Omental fat pad (tissue), 4 donors: ENCODE data around the gene USP36. TPM values are rescaled to one million over a fixed set of nuclear protein-coding genes. Genes with fewer than 3 reads are reported as not detected.
A peak's percentile ranks its signal among the peaks of the same experiment; 100 is the strongest.

Experiments
- ATAC-seq: fragments of 150-250 bp; one replicate; pipeline ENCODE4 v1.9.1; 2016; ENCODE audit warnings: mild to moderate bottlenecking, moderate library complexity; ENCODE audit not compliant: low FRiP score
- DNase-seq: peaks from one replicate; pipeline ENCODE4 v3.0.0-alpha.2; 2019; ENCODE audit warnings: low spot score
- total RNA-seq, 4 donors: library from RNA; depleted of rRNA; stranded (reverse); fragments of >200 nt; gene quantifications; one replicate each; pipeline ENCODE4 v1.1.0, GENCODE V29; 2016
- TF ChIP-seq, protein P1 (sequence below), 3 donors: fragments of 450-650 bp; IDR thresholded peaks; one replicate each; pipeline ENCODE4 v1.5.1; 2016 to 2017; ENCODE audit warnings: antibody characterized with exemption in 3 of 3, mild to moderate bottlenecking in 3 of 3, moderate library complexity in 2 of 3

USP36 gene
- total RNA-seq, 4 donors from 2014 or later = 32.5 to 162 (median 86.7) TPM

- TF ChIP-seq, protein P1, sequence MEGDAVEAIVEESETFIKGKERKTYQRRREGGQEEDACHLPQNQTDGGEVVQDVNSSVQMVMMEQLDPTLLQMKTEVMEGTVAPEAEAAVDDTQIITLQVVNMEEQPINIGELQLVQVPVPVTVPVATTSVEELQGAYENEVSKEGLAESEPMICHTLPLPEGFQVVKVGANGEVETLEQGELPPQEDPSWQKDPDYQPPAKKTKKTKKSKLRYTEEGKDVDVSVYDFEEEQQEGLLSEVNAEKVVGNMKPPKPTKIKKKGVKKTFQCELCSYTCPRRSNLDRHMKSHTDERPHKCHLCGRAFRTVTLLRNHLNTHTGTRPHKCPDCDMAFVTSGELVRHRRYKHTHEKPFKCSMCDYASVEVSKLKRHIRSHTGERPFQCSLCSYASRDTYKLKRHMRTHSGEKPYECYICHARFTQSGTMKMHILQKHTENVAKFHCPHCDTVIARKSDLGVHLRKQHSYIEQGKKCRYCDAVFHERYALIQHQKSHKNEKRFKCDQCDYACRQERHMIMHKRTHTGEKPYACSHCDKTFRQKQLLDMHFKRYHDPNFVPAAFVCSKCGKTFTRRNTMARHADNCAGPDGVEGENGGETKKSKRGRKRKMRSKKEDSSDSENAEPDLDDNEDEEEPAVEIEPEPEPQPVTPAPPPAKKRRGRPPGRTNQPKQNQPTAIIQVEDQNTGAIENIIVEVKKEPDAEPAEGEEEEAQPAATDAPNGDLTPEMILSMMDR (IDR thresholded peaks at IDR 0.05) = no peak
- DNase-seq (no peak), ATAC-seq (no peak)
Observed at GRCh38 chr17:78884148-78884825, 43.7 kb upstream of the USP36 start.

DNA sequence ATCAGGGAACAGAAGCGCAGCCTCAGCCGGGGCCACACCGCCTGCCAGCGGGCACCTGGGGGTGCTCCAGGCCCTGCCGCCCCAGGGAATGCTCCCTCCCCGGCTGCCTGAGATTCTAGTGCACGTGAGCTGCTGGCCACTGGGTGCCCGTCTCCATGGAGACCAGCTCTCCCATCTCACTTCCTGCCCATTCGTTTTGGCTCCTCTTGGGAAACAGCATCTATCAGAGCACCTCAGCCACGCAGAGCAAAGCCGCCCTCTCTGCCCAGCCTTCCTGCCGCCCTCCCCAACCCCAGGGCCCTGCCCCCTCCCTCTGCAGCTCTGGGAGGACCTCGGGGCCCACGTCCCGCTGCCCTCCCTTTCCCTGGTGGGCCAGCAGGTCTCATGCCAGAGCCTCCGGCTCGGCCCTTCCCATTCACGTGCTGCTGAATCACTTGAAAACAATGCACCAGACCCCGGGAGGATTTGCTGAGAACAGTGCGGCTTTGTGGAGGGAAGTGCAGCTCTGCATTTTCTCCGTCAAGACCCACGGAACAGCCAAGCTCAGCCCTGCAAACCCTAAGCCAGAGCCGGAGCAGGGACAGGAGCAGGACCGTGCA lies 43.0 kb upstream of the USP36 start:
- peak; percentile 76 for ATAC-seq
- TF ChIP-seq, protein P1 (IDR thresholded peaks at IDR 0.05) = no peak
- no peak for DNase-seq

- DNase-seq (peak; percentile 59), ATAC-seq (peak; percentile 80)
- TF ChIP-seq, protein P1 (IDR thresholded peaks at IDR 0.05) = no peak
Observed at GRCh38 chr17:78883089-78883532, 42.5 kb upstream of the USP36 start.

- DNase-seq (no peak), ATAC-seq (no peak)
- TF ChIP-seq, protein P1 (IDR thresholded peaks at IDR 0.05) = no peak
Observed at GRCh38 chr17:78882540-78883088, 42.0 kb upstream of the USP36 start.

DNA sequence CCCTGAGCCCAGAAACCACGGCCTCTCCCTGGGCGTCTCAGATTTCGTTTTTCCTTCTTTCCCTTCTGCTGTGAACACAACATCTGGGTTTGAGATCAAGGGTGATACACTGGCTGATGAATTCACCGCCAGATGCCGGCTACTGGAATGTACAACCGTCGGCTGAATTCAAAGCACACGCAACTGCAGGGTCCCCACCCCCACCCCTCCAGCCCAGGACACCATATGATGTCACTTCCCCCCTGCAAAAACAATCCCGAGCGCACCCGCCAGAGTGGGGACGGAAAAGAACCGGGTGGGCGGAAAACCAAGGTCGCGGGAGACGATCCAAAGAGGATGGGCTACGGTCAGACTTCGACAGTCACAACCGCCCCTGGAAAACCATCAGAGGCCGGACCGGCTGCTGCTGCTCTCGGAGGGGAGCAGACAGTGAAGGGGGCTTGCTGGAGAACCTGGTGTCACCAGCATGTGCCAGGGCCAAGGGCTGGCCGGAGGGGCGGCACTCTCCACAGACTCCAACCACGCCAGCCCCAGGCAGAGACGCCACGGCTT lies 39.1 kb upstream of the USP36 start:
- DNase-seq (no peak), ATAC-seq (no peak)
- TF ChIP-seq, protein P1 (IDR thresholded peaks at IDR 0.05) = no peak

GRCh38 chr17:78878871-78879527 lies 38.4 kb upstream of the USP36 start:
- no peak for ATAC-seq
- TF ChIP-seq, protein P1 (IDR thresholded peaks at IDR 0.05) = no peak
- DNase-seq = no peak
